Skeletal muscle tissue (tissue), 4 donors: ENCODE data around the gene WNT11. TPM values are rescaled to one million over a fixed set of nuclear protein-coding genes. Genes with fewer than 3 reads are reported as not detected.

Source experiments
- H3K27ac ChIP-seq: one replicate; pipeline ENCODE4 v1.7.0; 2013; ENCODE audit warnings: mild to moderate bottlenecking, low read depth, low read length, inconsistent platforms
- H3K27me3 ChIP-seq, 3 donors: one replicate each; pipeline ENCODE4 v1.7.0; 2013; ENCODE audit warnings: low read length in 3 of 3; ENCODE audit not compliant: control insufficient read depth in 3 of 3, insufficient read depth in 3 of 3
- H3K36me3 ChIP-seq, 3 donors: one replicate each; pipeline ENCODE4 v1.7.0; 2013; ENCODE audit warnings: low read length in 3 of 3; ENCODE audit not compliant: control insufficient read depth in 3 of 3, insufficient read depth in 3 of 3
- H3K4me1 ChIP-seq, 3 donors: one replicate each; pipeline ENCODE4 v1.7.0; 2013; ENCODE audit warnings: low read length in 3 of 3, mild to moderate bottlenecking in 3 of 3; ENCODE audit not compliant: control insufficient read depth in 3 of 3, insufficient read depth in 3 of 3
- H3K4me3 ChIP-seq, 3 donors: one replicate each; pipeline ENCODE4 v1.7.0; 2013; ENCODE audit warnings: low read length in 3 of 3
- H3K9ac ChIP-seq, 3 donors: one replicate each; pipeline ENCODE4 v1.7.0; 2013; ENCODE audit warnings: low read length in 3 of 3, mild to moderate bottlenecking in 3 of 3, moderate library complexity in 2 of 3, low read depth in 1 of 3
- H3K9me3 ChIP-seq, 3 donors: one replicate each; pipeline ENCODE4 v1.7.0; 2013; ENCODE audit warnings: low read length in 3 of 3; ENCODE audit not compliant: control insufficient read depth in 3 of 3
- total RNA-seq: library from RNA; depleted of rRNA; stranded (reverse); fragments of >200 nt; gene quantifications from one replicate; pipeline ENCODE4 v1.2.3, GENCODE V29; 2014
- donor health status: Osteomylitis.

WNT11 gene
- total RNA-seq, 1 donor from 2014 or later, result 18.3 TPM

DNA sequence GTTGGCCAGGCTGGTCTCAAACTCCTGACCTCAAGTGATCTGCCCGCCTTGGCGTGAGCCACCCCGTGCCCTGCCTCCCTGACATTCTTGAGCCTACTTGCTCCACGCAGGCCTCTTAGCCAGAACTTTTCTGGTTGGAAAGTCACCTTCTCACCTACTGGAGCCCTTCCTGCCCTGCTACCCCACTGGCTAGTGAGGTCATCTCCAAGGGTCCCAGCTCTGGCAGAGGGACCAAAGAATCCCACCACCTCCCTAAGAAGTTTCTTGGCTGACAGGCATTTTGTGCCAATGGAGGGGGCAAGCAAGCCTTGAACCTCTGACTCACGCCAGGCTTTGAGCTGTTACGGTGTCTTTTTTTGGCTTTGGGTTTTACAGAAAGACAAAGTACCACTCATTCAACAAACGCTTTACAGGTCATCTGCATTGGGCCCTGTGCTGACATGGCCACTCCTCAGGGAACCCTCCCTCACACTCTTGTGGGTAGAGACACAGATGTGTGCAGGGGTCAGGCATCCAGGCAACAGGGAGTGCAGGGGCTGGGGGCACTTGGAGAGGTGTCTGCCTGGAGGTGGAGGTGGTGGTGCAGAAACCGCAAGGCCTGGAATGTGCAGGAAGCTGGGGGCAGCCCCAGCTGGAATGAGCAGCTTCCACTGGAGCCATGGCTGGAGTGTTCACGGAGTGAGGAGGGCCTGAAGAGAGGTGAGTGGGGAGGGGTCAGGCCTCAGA, 27.1 kb upstream of the WNT11 start:
- Histone ChIP-seq H3K36me3 (no peaks in the 10 kb centered on the region), H3K27me3 (no peaks in the 10 kb centered on the region), H3K4me3 (no peak overlapping the region), H3K9me3 (no peaks in the 10 kb centered on the region), H3K9ac (no peak overlapping the region), H3K27ac (no peak overlapping the region), H3K4me1 (peaks cover 28 to 36% (median 35%) of the 10 kb centered on the region in 3 donors)

DNA sequence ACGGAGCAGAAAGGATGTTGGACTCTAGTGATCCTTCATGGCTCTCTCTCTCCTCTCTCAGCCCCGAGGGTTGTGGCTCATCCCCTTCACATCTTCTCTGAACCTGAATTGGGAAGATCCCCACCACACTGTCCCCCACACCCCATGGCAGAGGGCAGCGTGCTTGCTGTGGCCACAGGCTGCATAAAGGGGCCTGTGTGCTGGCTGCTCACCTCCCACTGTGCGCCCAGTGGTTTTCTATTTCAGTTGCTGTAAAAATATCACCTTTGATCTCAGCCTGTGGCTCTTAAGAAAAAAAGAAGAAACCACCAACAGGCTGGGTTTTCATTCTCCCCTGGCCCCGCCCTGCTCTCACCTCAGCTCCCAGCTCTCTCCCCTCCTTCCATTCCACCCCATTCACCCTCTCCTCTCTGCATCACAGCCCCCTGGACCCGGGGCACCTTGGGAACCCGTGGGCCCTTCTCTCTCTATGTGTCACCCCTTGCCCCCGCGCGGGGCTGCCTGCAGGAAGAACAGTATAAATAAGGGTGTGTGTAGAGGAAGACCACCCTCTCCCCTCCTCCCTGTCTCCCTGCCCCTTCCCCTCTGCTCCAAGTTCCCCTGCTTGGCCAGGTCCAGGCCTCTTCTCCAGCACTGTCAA, 25.8 kb upstream of the WNT11 start:
- H3K9me3 ChIP-seq, result no peaks in the 10 kb centered on the region
- H3K27ac ChIP-seq, result no peak overlapping the region
- H3K4me3 ChIP-seq, result no peak overlapping the region
- peaks cover 31 to 38% (median 37%) of the 10 kb centered on the region in 3 donors for H3K4me1 ChIP-seq
- H3K9ac ChIP-seq, result peak overlapping the region in 1 of 3 donors; percentile 25
- no peaks in the 10 kb centered on the region for H3K27me3 ChIP-seq
- no peaks in the 10 kb centered on the region for H3K36me3 ChIP-seq

- no peaks in the 10 kb centered on the region for H3K27me3 ChIP-seq
- H3K4me3 ChIP-seq, result no peak overlapping the region
- H3K36me3 ChIP-seq, result no peaks in the 10 kb centered on the region
- H3K9ac ChIP-seq, result no peak overlapping the region
- H3K27ac ChIP-seq, result no peak overlapping the region
- no peaks in the 10 kb centered on the region for H3K9me3 ChIP-seq
- peaks cover 25 to 34% (median 32%) of the 10 kb centered on the region in 3 donors for H3K4me1 ChIP-seq
These were observed 24.9 kb upstream of the WNT11 start for GRCh38 chr11:76231121-76231738.

DNA sequence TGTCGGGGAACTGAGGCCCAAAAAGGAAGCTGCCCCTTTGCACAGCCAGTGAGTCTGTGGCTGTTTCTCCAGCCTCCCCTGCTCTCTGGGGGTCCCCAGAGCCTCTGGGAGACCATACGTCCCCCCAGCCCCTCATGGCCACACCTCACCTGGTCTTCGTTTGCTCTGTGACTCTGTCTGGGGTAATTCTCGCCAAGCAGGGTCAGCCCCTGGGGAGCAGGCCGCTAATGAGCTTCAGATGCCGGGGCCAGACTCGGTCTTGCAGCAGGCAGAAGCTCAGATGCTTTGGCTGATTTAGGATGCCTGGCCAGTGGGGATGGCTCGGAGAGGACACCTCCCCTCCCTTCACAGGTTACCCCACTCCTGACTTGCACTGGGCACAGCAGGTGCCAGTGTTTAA, 24.1 kb upstream of the WNT11 start:
- H3K27me3 ChIP-seq, result no peaks in the 10 kb centered on the region
- peak overlapping the region in 1 of 3 donors; percentile 8 for H3K9ac ChIP-seq
- H3K27ac ChIP-seq, result no peak overlapping the region
- no peaks in the 10 kb centered on the region for H3K36me3 ChIP-seq
- H3K4me1 ChIP-seq, result peaks cover 27 to 39% (median 33%) of the 10 kb centered on the region in 3 donors
- H3K4me3 ChIP-seq, result no peak overlapping the region
- H3K9me3 ChIP-seq, result no peaks in the 10 kb centered on the region

GRCh38 chr11:76229690-76230240, 23.5 kb upstream of the WNT11 start:
- Histone ChIP-seq H3K27ac (no peak overlapping the region), H3K9me3 (no peaks in the 10 kb centered on the region), H3K27me3 (no peaks in the 10 kb centered on the region), H3K36me3 (no peaks in the 10 kb centered on the region), H3K4me3 (no peak overlapping the region), H3K9ac (no peak overlapping the region), H3K4me1 (peaks cover 32 to 45% (median 37%) of the 10 kb centered on the region in 3 donors)

DNA sequence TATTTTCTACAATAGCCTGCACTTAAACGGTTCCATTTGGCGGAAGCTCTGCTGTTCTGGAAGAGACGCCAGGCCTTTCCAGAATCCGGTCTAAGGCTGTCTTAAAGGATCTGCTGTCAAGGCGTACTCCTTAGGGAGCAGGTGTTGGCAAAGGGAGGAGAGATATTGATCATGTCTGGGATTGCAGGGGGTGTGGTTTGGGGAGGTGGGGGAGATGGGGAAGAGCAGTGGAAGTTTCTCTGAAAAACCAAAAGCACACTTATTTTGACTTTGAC, 22.5 kb upstream of the WNT11 start:
- H3K9ac ChIP-seq, result no peak overlapping the region
- no peak overlapping the region for H3K4me3 ChIP-seq
- H3K36me3 ChIP-seq, result no peaks in the 10 kb centered on the region
- peak overlapping the region; percentile 51 for H3K27ac ChIP-seq
- H3K9me3 ChIP-seq, result no peaks in the 10 kb centered on the region
- peaks cover 24 to 40% (median 32%) of the 10 kb centered on the region in 3 donors for H3K4me1 ChIP-seq
- no peaks in the 10 kb centered on the region for H3K27me3 ChIP-seq

DNA sequence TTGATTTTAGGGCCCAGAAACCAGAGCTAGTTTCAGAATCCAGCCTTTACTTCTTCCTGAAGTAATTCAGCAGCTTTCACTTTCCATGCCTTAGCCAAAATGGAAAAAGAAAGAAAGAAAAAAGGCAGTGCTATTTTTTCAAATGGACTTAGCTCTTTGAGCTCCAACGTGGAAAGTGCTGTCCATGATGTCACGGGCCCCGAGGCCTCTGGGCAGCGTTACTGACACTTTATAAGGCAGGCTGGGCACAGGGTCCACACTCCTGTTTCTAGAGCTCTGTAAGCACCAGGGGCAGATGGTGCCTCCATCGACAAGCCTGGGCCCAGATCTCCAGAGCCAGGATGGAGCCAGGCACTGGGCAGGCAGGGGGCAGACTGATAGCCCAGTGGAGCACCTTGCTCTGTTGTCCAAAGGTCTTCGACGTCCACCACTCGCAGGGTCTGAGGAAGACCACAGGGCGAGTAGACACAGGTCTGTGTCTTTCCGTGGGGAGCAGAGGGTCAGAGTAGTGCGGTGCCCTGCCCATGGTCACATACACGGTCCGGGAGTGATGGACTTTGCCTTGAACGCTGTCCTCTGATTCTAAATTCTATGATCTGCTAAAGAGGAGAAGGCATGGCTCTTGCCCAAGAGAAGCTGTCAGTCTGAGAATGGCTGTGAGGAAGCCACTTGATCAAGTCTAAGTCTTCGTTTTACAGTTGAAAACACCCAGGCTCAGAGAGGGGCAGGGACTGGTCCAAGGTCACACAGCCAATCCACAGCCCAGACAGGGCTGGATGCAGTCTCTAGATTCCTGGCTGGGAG, 22.0 kb upstream of the WNT11 start:
- Histone ChIP-seq H3K27me3 (no peaks in the 10 kb centered on the region), H3K27ac (peak overlapping the region; percentile 51), H3K36me3 (no peaks in the 10 kb centered on the region), H3K9ac (peak overlapping the region in 1 of 3 donors; percentile 28), H3K4me3 (no peak overlapping the region), H3K9me3 (no peaks in the 10 kb centered on the region), H3K4me1 (peaks cover 22 to 37% (median 31%) of the 10 kb centered on the region in 3 donors)

- Histone ChIP-seq H3K4me1 (peaks cover 17 to 30% (median 23%) of the 10 kb centered on the region in 3 donors), H3K4me3 (no peak overlapping the region), H3K9ac (no peak overlapping the region), H3K27me3 (no peaks in the 10 kb centered on the region), H3K27ac (peak overlapping the region; percentile 25), H3K36me3 (no peaks in the 10 kb centered on the region), H3K9me3 (no peaks in the 10 kb centered on the region)
These were observed 20.3 kb upstream of the WNT11 start for GRCh38 chr11:76226626-76227025.

DNA sequence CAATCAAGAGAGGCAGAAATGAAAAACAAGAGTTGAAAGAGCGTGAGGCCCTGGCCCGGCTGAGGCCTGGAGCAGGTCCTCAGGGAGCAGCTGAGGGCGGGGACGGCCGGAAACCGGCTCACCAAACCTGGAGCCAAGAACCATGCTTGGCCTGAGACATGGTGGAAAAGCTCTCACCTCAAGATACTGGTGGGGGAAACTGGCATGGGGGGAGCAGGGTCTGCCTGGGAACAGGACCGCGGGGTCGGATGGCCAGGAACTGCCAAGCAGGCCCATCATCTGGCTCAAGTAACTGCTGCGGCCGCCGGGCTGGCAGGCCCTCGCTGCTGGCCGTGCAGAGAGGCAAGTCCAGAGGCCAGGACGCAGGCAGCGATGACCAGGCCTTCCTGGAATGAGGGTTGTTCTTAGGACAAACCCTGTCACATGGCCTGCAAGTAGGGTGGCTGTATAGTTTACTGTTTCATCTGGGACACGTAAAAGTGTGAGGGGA, 18.9 kb upstream of the WNT11 start:
- peak overlapping the region; percentile 66 for H3K27ac ChIP-seq
- peak overlapping the region in 2 of 3 donors; percentile 13 to 63 for H3K4me3 ChIP-seq
- peaks cover 17 to 20% (median 18%) of the 10 kb centered on the region in 3 donors for H3K4me1 ChIP-seq
- no peaks in the 10 kb centered on the region for H3K9me3 ChIP-seq
- H3K9ac ChIP-seq, result peak overlapping the region; percentile 18 to 68 (median 54)
- H3K27me3 ChIP-seq, result peaks cover 0 to 4% (median 0%) of the 10 kb centered on the region in 3 donors
- H3K36me3 ChIP-seq, result no peaks in the 10 kb centered on the region
